ENCODE measurements around the gene RASA4B. TPM values are rescaled to one million over a fixed set of nuclear protein-coding genes. Genes with fewer than 3 reads are reported as not detected.

The RASA4B gene
- total and polyA plus RNA-seq, 9 of the 15 experiments (the other 6 are each of a cell fraction or from before 2014, with no cell fraction given), result 0.01 to 2.9 (median 1.5) TPM; not detected in 1

GRCh38 chr7:102433219-102434038 lies 84.1 kb downstream of the RASA4B start, which contains the start of gene ORAI2 (continued):
- TF ChIP-seq ASH1L (IDR thresholded peaks at IDR 0.05; ENCODE audit: borderline replicate concordance, low read depth, partially characterized antibody) (no peak), TRIM24 (IDR thresholded peaks at IDR 0.05) (no peak), ZBTB17 (CRISPR knock-in tag; IDR thresholded peaks at IDR 0.05) (0 out of 2 replicates have a peak, but pooled peaks have one; percentile 22), ZBTB9 (CRISPR knock-in tag; IDR thresholded peaks at IDR 0.05) (peak; percentile 100), SRF (CRISPR knock-in tag; IDR thresholded peaks at IDR 0.05) (0 out of 4 replicates have a peak, but pooled peaks of 1 of the 2 experiments have one; percentile 17), RHOXF2B (CRISPR knock-in tag; conservative IDR thresholded peaks at IDR 0.05) (no peak), ELF1 (tag; IDR thresholded peaks at IDR 0.05) (0 out of 2 replicates have a peak, but pooled peaks have one; percentile 51), NKRF (IDR thresholded peaks at IDR 0.05; ENCODE audit: borderline replicate concordance) (no peak), JUN (IDR thresholded peaks at IDR 0.05; ENCODE audit: borderline replicate concordance, low read depth, low read length) (peak; percentile 55; the same call in 1 of the 2 replicates), JUN (CRISPR knock-in tag; IDR thresholded peaks at IDR 0.05; ENCODE audit: borderline replicate concordance) (no peak), SIN3A (IDR thresholded peaks at IDR 0.05; ENCODE audit: borderline replicate concordance in 2 of 2, control insufficient read depth in 1 of 2, low read depth in 2 of 2, low read length in 2 of 2) (peak in 1 of 2 experiments; percentile 69; a peak in 1 of 4 replicates), BCL6 (CRISPR knock-in tag; IDR thresholded peaks at IDR 0.05) (no peak), ZNF780A (CRISPR knock-in tag; IDR thresholded peaks at IDR 0.05) (no peak), RBBP5 (IDR thresholded peaks at IDR 0.05; ENCODE audit: borderline replicate concordance, insufficient read depth, low read length, poor library complexity, severe bottlenecking) (peak; percentile 38), ATF1 (CRISPR knock-in tag; IDR thresholded peaks at IDR 0.05) (no peak), ATF1 (tag; IDR thresholded peaks at IDR 0.05) (peak; percentile 46; the same call in 1 of the 2 replicates), ZNF785 (CRISPR knock-in tag; IDR thresholded peaks at IDR 0.05) (no peak), MEF2D (tag; conservative IDR thresholded peaks at IDR 0.05; ENCODE audit: low read depth) (no peak), USF1 (CRISPR knock-in tag; IDR thresholded peaks at IDR 0.05) (peak; percentile 88), SAP30 (IDR thresholded peaks at IDR 0.05; ENCODE audit: borderline replicate concordance, insufficient read depth, low read depth, low read length, poor library complexity, severe bottlenecking) (peak; percentile 48), RBM14 (IDR thresholded peaks at IDR 0.05; ENCODE audit: borderline replicate concordance, insufficient read depth, low read depth, low read length) (no peak), GABPB1 (CRISPR knock-in tag; IDR thresholded peaks at IDR 0.05) (0 out of 2 replicates have a peak, but pooled peaks have one; percentile 12), BHLHE40 (IDR thresholded peaks at IDR 0.05; ENCODE audit: low read length) (peak; percentile 91)
